Thymus (tissue), 11 donors: ENCODE results near the gene FAM53B. TPM values are rescaled to one million over a fixed set of nuclear protein-coding genes. Genes with fewer than 3 reads are reported as not detected.

ENCODE experiments used
- DNase-seq, 9 donors: peaks; one replicate each; pipeline ENCODE4 v3.0.0-alpha.2; 2013; ENCODE audit warnings: low spot score in 9 of 9, low read depth in 6 of 9, missing footprints in 1 of 9
- H3K27ac ChIP-seq, 2 donors: one replicate each; pipeline ENCODE4 v1.5.1; 2013; ENCODE audit warnings: control low read depth in 1 of 2, low read depth in 1 of 2, low read length in 1 of 2, mild to moderate bottlenecking in 1 of 2, moderate library complexity in 1 of 2
- H3K27me3 ChIP-seq, 2 donors: one replicate each; pipeline ENCODE4 v1.5.1; 2013; ENCODE audit warnings: low read length in 1 of 2; ENCODE audit not compliant: control insufficient read depth in 2 of 2, insufficient read depth in 1 of 2
- H3K36me3 ChIP-seq, 2 donors: one replicate each; pipeline ENCODE4 v1.5.1; 2013; ENCODE audit warnings: low read length in 1 of 2, mild to moderate bottlenecking in 1 of 2, moderate library complexity in 1 of 2; ENCODE audit not compliant: control insufficient read depth in 2 of 2, insufficient read depth in 2 of 2
- H3K4me1 ChIP-seq, 2 donors: one replicate each; pipeline ENCODE4 v1.5.1; 2013; ENCODE audit warnings: low read length in 2 of 2; ENCODE audit not compliant: control insufficient read depth in 2 of 2, insufficient read depth in 2 of 2
- H3K4me3 ChIP-seq, 2 donors: one replicate each; pipeline ENCODE4 v1.5.1; 2013; ENCODE audit warnings: low read length in 2 of 2, control low read depth in 1 of 2, mild to moderate bottlenecking in 1 of 2
- H3K9me3 ChIP-seq, 2 donors: one replicate each; pipeline ENCODE4 v1.5.1; 2013; ENCODE audit warnings: low read length in 1 of 2, mild to moderate bottlenecking in 1 of 2; ENCODE audit not compliant: control insufficient read depth in 2 of 2, insufficient read depth in 1 of 2
- WGBS: extraction: QIAGEN DNeasy Blood & Tissue Kit; methylation state at CpG from one replicate; pipeline ENCODE4 v1.1.7; 2013; 5-methylcytosine and 5-hydroxymethylcytosine counted together
- polyA plus RNA-seq: library from polyadenylated mRNA; stranded (reverse); fragments of 200-250 nt; gene quantifications from one replicate; pipeline ENCODE4 v1.2.3, GENCODE V29; 2013
- total RNA-seq: library from RNA; stranded (reverse); fragments of 120-200 nt; gene quantifications from one replicate; pipeline ENCODE4 v1.2.4, GENCODE V29; 2013
- donor health status: healthy.

The FAM53B gene
- total and polyA plus RNA-seq, 2 donors, result 46.2 to 57.6 TPM

- Histone ChIP-seq H3K4me1 (peaks cover 7 to 25% of the 10 kb centered on the region in 2 donors), H3K36me3 (peaks cover 0 to 3% of the 10 kb centered on the region in 2 donors), H3K9me3 (peaks cover 0 to 7% of the 10 kb centered on the region in 2 donors), H3K27ac (no peak overlapping the region), H3K4me3 (no peak overlapping the region), H3K27me3 (no peaks in the 10 kb centered on the region)
- DNase-seq, result no peak
- WGBS, result 96% methylated on average over 11 of the region's 11 CpGs
Measured at GRCh38 chr10:124587811-124588211, 156.4 kb downstream of the FAM53B start.

DNA sequence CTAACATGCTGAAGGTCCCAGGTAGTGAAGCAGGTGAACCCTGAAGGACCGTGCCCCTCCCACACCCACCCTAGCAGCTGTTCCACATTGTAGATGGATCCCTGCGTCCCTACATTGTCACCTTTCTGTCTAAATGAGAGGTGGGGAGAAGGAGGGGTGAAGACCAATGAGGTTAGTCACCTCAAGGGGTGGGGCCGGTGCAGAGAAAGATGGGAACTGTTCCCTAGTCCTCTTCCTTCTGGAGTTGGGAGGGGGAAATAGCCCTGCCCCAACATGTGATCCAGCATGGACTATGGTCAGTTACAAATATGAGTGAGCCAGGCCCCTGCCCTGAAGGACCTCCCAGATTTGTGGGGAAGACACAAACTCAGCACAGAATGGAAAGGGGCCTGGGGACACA lies 158.0 kb downstream of the FAM53B start:
- H3K36me3 ChIP-seq, result peaks cover 0 to 1% of the 10 kb centered on the region in 2 donors
- 97% methylated on average over 3 of the region's 3 CpGs for WGBS
- H3K27ac ChIP-seq, result no peak overlapping the region
- peaks cover 0 to under 1% of the 10 kb centered on the region in 2 donors for H3K9me3 ChIP-seq
- no peaks in the 10 kb centered on the region for H3K27me3 ChIP-seq
- peaks cover 7 to 21% of the 10 kb centered on the region in 2 donors for H3K4me1 ChIP-seq
- no peak overlapping the region for H3K4me3 ChIP-seq
- DNase-seq, result no peak

DNA sequence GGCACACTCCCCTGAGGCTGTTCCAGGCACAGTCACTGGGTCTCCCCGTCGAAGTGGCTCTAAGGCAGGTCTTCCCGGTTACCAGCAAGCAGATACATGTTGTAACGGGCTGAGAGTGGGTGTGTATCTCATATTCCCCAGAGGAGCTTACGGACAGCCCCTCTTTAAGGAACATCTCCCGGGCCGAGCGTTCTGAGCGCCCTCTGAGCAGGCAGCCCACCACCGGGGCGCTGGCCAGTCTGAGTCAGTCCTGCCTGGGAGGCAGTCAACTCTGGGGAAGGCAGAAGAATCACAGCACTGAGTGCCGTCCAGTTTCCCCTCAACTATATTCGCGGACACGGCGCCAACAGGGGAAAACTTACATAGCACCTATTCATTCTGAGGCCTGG lies 165.2 kb downstream of the FAM53B start:
- no peak overlapping the region for H3K27ac ChIP-seq
- H3K4me3 ChIP-seq, result no peak overlapping the region
- no peaks in the 10 kb centered on the region for H3K36me3 ChIP-seq
- H3K27me3 ChIP-seq, result no peaks in the 10 kb centered on the region
- no peak for DNase-seq
- H3K4me1 ChIP-seq, result peaks cover 0 to 5% of the 10 kb centered on the region in 2 donors
- 93% methylated on average over 16 of the region's 16 CpGs for WGBS
- peaks cover 0 to 3% of the 10 kb centered on the region in 2 donors for H3K9me3 ChIP-seq

GRCh38 chr10:124578231-124579010 lies 165.8 kb downstream of the FAM53B start:
- 94% methylated on average over 23 of the region's 23 CpGs for WGBS
- Histone ChIP-seq H3K4me1 (peaks cover 0 to 5% of the 10 kb centered on the region in 2 donors), H3K27me3 (no peaks in the 10 kb centered on the region), H3K4me3 (no peak overlapping the region), H3K27ac (no peak overlapping the region), H3K36me3 (no peaks in the 10 kb centered on the region), H3K9me3 (peaks cover 0 to 3% of the 10 kb centered on the region in 2 donors)
- DNase-seq, result no peak

DNA sequence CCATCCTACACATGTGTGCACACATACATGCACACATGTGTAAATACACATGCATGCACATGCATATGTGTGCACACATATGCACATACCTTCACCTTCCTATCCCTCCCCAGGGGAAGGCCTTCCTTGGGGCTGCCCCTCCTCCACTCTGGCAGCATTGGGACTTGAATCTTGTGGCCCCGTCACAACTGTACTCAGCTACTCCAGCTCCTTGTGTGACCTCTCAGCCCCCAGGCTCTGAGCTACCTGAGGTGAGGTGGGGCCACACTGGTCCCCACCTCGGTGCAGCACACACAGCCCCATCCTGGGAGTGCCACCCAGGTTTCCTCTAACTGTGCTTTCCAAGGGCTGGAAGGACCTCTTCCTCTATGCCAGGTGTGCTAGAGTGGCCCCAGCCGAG lies 166.5 kb downstream of the FAM53B start:
- Histone ChIP-seq H3K27ac (no peak overlapping the region), H3K36me3 (no peaks in the 10 kb centered on the region), H3K27me3 (no peaks in the 10 kb centered on the region), H3K9me3 (peaks cover 0 to 3% of the 10 kb centered on the region in 2 donors), H3K4me1 (peaks cover 0 to 5% of the 10 kb centered on the region in 2 donors), H3K4me3 (no peak overlapping the region)
- WGBS, result 98% methylated on average over 3 of the region's 3 CpGs
- no peak for DNase-seq

- peaks cover 0 to 3% of the 10 kb centered on the region in 2 donors for H3K9me3 ChIP-seq
- 81% methylated on average over 20 of the region's 20 CpGs for WGBS
- DNase-seq, result no peak
- no peaks in the 10 kb centered on the region for H3K27me3 ChIP-seq
- no peaks in the 10 kb centered on the region for H3K36me3 ChIP-seq
- H3K27ac ChIP-seq, result no peak overlapping the region
- H3K4me1 ChIP-seq, result peaks cover 0 to 5% of the 10 kb centered on the region in 2 donors
- H3K4me3 ChIP-seq, result no peak overlapping the region
Measured at GRCh38 chr10:124576526-124577420, 167.4 kb downstream of the FAM53B start.

GRCh38 chr10:124575107-124576035 lies 168.8 kb downstream of the FAM53B start:
- Histone ChIP-seq H3K9me3 (no peaks in the 10 kb centered on the region), H3K36me3 (no peaks in the 10 kb centered on the region), H3K4me3 (no peak overlapping the region), H3K4me1 (peaks cover 0 to 5% of the 10 kb centered on the region in 2 donors), H3K27ac (no peak overlapping the region), H3K27me3 (no peaks in the 10 kb centered on the region)
- no peak for DNase-seq
- 93% methylated on average over 22 of the region's 22 CpGs for WGBS

GRCh38 chr10:124574456-124575070 lies 169.6 kb downstream of the FAM53B start:
- WGBS, result 97% methylated on average over 14 of the region's 14 CpGs
- H3K9me3 ChIP-seq, result no peaks in the 10 kb centered on the region
- no peak for DNase-seq
- peaks cover 0 to 5% of the 10 kb centered on the region in 2 donors for H3K4me1 ChIP-seq
- no peaks in the 10 kb centered on the region for H3K36me3 ChIP-seq
- no peak overlapping the region for H3K4me3 ChIP-seq
- H3K27ac ChIP-seq, result no peak overlapping the region
- H3K27me3 ChIP-seq, result no peaks in the 10 kb centered on the region
